RWPE2 (cell line): ENCODE results near the gene ACSBG1.
A peak's percentile ranks its signal among the peaks of the same experiment; 100 is the strongest.

ENCODE experiments used
- ATAC-seq: fragments of 200-7000 bp; cut with Tn5 transposase; 3 replicates; pipeline ENCODE4 v1.9.1; 2021; ENCODE audit warnings: low read depth
- DNase-seq: peaks from one replicate; pipeline ENCODE4 v3.0.0-alpha.2; 2020; ENCODE audit warnings: low spot score
- H3K27ac ChIP-seq: fragments of 450-650 bp; 2 replicates; pipeline ENCODE4 v1.5.1; 2017; ENCODE audit warnings: mild to moderate bottlenecking; ENCODE audit not compliant: poor library complexity, severe bottlenecking
- H3K27me3 ChIP-seq: fragments of 250-450 bp; sonication (Bioruptor Pico); 2 replicates; pipeline ENCODE4 v1.5.1; 2021; ENCODE audit warnings: mild to moderate bottlenecking, moderate library complexity; ENCODE audit not compliant: insufficient read depth, poor library complexity, severe bottlenecking
- H3K36me3 ChIP-seq: fragments of 250-450 bp; sonication (Bioruptor Pico); 2 replicates; pipeline ENCODE4 v1.5.1; 2020; ENCODE audit warnings: low read depth, mild to moderate bottlenecking, moderate library complexity
- H3K4me1 ChIP-seq: fragments of 250-450 bp; sonication (Bioruptor Pico); 2 replicates; pipeline ENCODE4 v1.5.1; 2021; ENCODE audit warnings: mild to moderate bottlenecking, moderate library complexity; ENCODE audit not compliant: insufficient read depth, poor library complexity, severe bottlenecking
- H3K4me3 ChIP-seq: fragments of 250-450 bp; sonication (Bioruptor Pico); 2 replicates; pipeline ENCODE4 v1.5.1; 2021; ENCODE audit warnings: mild to moderate bottlenecking, moderate library complexity; ENCODE audit not compliant: severe bottlenecking
- H3K9me3 ChIP-seq: fragments of 250-450 bp; sonication (Bioruptor Pico); 2 replicates; pipeline ENCODE4 v1.5.1; 2021; ENCODE audit warnings: mild to moderate bottlenecking, moderate library complexity; ENCODE audit not compliant: severe bottlenecking
- TF ChIP-seq, protein P1 (sequence below): fragments of 450-650 bp; IDR thresholded peaks from one replicate; pipeline ENCODE4 v1.5.1; 2017; ENCODE audit warnings: mild to moderate bottlenecking, moderate library complexity; ENCODE audit not compliant: poor library complexity, severe bottlenecking

ACSBG1 gene

DNA sequence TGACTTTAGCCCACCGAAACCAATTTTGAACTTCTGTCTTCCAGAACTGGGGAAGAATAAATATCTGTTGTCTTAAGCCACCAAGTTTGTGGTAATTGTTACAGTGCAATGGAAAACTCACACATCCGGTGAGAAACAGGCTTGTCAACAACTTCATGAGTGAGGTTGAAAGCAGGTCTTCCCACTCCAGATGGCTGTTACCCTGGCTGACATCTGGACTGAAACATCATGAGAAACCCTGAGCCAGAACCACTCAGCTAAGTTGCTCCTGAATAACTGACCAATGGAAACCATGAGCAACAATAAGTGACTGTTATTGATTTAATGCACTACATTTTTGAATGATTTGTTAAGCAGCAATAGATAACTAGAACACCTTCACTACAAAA is 10.3 kb downstream of the ACSBG1 start:
- H3K27ac ChIP-seq: no peak overlapping the region
- H3K9me3 ChIP-seq: no peaks in the 10 kb centered on the region
- no peaks in the 10 kb centered on the region for H3K27me3 ChIP-seq
- peak; percentile 11 for DNase-seq
- no peaks in the 10 kb centered on the region for H3K36me3 ChIP-seq
- TF ChIP-seq, protein P1, sequence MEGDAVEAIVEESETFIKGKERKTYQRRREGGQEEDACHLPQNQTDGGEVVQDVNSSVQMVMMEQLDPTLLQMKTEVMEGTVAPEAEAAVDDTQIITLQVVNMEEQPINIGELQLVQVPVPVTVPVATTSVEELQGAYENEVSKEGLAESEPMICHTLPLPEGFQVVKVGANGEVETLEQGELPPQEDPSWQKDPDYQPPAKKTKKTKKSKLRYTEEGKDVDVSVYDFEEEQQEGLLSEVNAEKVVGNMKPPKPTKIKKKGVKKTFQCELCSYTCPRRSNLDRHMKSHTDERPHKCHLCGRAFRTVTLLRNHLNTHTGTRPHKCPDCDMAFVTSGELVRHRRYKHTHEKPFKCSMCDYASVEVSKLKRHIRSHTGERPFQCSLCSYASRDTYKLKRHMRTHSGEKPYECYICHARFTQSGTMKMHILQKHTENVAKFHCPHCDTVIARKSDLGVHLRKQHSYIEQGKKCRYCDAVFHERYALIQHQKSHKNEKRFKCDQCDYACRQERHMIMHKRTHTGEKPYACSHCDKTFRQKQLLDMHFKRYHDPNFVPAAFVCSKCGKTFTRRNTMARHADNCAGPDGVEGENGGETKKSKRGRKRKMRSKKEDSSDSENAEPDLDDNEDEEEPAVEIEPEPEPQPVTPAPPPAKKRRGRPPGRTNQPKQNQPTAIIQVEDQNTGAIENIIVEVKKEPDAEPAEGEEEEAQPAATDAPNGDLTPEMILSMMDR: no peak
- H3K4me3 ChIP-seq: no peak overlapping the region
- H3K4me1 ChIP-seq: peaks cover 6% of the 10 kb centered on the region
- no peak for ATAC-seq

DNA sequence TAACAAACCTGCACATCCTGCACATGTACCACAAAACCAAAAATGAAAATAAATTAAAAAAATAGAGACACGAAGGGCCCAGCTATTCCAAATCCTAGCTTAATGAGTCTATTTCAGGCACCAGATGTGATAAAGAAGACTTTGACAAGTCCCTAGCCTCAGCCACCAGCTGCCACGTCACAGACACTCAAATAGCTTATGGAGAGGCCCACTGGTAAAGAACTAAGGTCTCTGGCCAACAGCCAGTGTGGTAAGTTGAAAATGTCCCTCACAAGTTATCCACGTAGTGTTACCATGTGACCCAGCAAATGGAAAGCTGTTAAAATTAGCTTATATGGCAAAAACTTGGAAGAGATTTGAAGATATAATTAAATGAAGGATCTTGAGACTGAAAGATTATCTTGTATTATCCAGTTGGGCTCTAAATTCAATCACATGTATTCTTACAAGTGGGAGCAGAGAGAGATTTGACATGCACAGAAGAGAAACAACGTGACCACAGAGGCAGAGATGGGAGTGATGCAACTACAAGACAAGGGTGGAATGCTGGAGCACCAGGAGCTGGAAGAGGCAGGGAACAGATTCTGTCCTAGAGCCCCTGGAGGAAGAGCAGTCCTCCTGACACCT is 10.9 kb downstream of the ACSBG1 start:
- ATAC-seq (no peak), DNase-seq (peak; percentile 21)

DNA sequence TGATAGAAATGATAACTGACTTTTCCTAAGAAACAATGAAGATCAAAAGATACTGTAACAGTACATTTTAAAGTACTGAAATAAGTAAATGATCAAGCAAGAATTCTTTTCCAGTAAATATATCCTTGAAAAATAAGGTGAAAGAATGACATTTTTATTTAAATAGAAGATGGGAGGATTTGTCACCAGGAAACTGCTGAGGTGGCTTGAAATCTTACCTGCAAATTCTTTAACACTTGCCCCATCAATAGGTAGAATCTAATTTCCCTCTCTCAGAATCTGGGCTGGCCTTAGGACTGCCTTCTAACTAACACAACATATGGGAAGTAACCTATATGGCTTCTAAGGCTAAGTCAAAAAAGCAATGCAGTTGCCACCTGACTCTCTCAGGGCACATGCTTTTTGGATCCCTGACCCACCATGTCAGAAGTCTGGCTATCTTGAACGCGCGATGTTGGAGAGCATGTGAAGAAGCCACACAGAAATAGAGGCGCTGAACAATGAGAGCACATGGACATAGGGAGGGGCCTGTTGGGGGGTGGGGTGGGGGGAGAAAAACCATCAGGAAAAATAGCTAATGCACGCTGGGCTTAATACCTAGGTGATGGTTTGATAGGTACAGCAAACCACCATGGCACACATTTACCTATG is 11.5 kb downstream of the ACSBG1 start:
- no peak overlapping the region for H3K27ac ChIP-seq
- H3K9me3 ChIP-seq: no peaks in the 10 kb centered on the region
- peaks cover 6% of the 10 kb centered on the region for H3K4me1 ChIP-seq
- H3K27me3 ChIP-seq: no peaks in the 10 kb centered on the region
- no peaks in the 10 kb centered on the region for H3K36me3 ChIP-seq
- TF ChIP-seq, protein P1: no peak
- no peak overlapping the region for H3K4me3 ChIP-seq
- peak; percentile 14 for DNase-seq
- no peak for ATAC-seq

More for the DNA sequence above, 10.9 kb downstream of the ACSBG1 start:
- Histone ChIP-seq H3K9me3 (no peaks in the 10 kb centered on the region), H3K27ac (no peak overlapping the region), H3K4me1 (peaks cover 6% of the 10 kb centered on the region), H3K4me3 (no peak overlapping the region), H3K36me3 (no peaks in the 10 kb centered on the region), H3K27me3 (no peaks in the 10 kb centered on the region)
- TF ChIP-seq, protein P1: no peak

DNA sequence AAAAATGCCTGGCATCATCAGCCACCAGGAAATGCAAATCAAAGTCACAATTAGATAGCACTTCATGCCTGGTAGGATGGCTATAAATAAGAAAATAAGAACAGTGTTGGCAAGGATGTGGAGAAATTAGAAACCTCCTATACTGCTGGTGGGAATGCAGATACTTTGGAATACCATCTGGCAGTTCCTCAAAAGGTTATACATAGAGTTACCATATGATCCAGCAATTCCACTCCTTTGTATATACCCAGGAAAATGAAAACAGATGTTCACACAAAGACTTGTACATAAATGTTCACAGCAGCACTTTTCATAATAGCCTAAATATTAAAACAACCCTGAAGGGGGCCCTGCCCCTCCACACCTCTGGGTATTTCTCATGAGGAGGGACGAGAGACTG is 13.7 kb downstream of the ACSBG1 start:
- DNase-seq (no peak), ATAC-seq (no peak)
- Histone ChIP-seq H3K27ac (no peak overlapping the region), H3K9me3 (no peaks in the 10 kb centered on the region), H3K36me3 (no peaks in the 10 kb centered on the region), H3K4me1 (peaks cover 16% of the 10 kb centered on the region), H3K27me3 (no peaks in the 10 kb centered on the region), H3K4me3 (no peak overlapping the region)
- TF ChIP-seq, protein P1: no peak
